K562 (cell line): Measurements from ENCODE around the gene JADE2.

ENCODE experiments used
- CREB1 ChIP-seq, 2 experiments: sonication (generic) in 1 of 2; formaldehyde crosslinking in 1 of 2; IDR thresholded peaks; 2 replicates each; pipeline versions ENCODE4 v1.6.1 to v1.8.0; 2012 to 2022; ENCODE audit warnings: inconsistent platforms in 1 of 2, mild to moderate bottlenecking in 1 of 2, missing genetic modification reagents in 1 of 2, moderate library complexity in 1 of 2
- ESRRA ChIP-seq: fragments of 450-650 bp; IDR thresholded peaks from 2 replicates; pipeline ENCODE4 v1.6.1; 2014; ENCODE audit warnings: low read depth, mild to moderate bottlenecking, moderate library complexity, borderline replicate concordance
- KLF1 ChIP-seq: fragments of 450-650 bp; IDR thresholded peaks from 2 replicates; pipeline ENCODE4 v1.6.1; 2016; ENCODE audit warnings: missing genetic modification characterization, missing compliant biosample characterization
- MAFF ChIP-seq: IDR thresholded peaks from 2 replicates; pipeline ENCODE4 v1.6.1; 2012; ENCODE audit warnings: low read length, improper control_type of control experiment
- MAX ChIP-seq: sonication (generic); formaldehyde crosslinking; IDR thresholded peaks from 2 replicates; pipeline ENCODE4 v1.9.0; 2022; ENCODE audit warnings: mild to moderate bottlenecking, missing genetic modification reagents
- SOX6 ChIP-seq: fragments of 450-650 bp; IDR thresholded peaks from 2 replicates; pipeline ENCODE4 v1.6.1; 2014; ENCODE audit warnings: mild to moderate bottlenecking
- TRIM28 ChIP-seq: fragments of 450-650 bp; IDR thresholded peaks from 2 replicates; pipeline ENCODE4 v1.6.1; 2017
- ZFPM2 ChIP-seq: fragments of 250-450 bp; sonication (Bioruptor Pico); IDR thresholded peaks from 2 replicates; pipeline ENCODE4 v1.5.1; 2022; ENCODE audit warnings: mild to moderate bottlenecking
- TF ChIP-seq, protein P1 (sequence below), 3 experiments: IDR thresholded peaks in 2 of 3; conservative IDR thresholded peaks in 1 of 3; 2 replicates each; pipeline ENCODE4 v1.5.1; 2011 to 2012; ENCODE audit warnings: low read length in 3 of 3, mild to moderate bottlenecking in 3 of 3, control low read depth in 2 of 3, improper control_type of control experiment in 1 of 3, inconsistent platforms in 1 of 3, low read depth in 1 of 3, mixed read lengths in 1 of 3, moderate library complexity in 1 of 3; ENCODE audit not compliant: insufficient read depth in 2 of 3

GRCh38 chr5:134530301-134531077 is 5.0 kb downstream of the JADE2 start:
- no peak for TF ChIP-seq TRIM28
- no peak for TF ChIP-seq CREB1 (IDR thresholded peaks at IDR 0.05)
- no peak for TF ChIP-seq CREB1 (CRISPR knock-in tag; IDR thresholded peaks at IDR 0.05)
- no peak for TF ChIP-seq MAX (CRISPR knock-in tag)
- TF ChIP-seq, protein P1, sequence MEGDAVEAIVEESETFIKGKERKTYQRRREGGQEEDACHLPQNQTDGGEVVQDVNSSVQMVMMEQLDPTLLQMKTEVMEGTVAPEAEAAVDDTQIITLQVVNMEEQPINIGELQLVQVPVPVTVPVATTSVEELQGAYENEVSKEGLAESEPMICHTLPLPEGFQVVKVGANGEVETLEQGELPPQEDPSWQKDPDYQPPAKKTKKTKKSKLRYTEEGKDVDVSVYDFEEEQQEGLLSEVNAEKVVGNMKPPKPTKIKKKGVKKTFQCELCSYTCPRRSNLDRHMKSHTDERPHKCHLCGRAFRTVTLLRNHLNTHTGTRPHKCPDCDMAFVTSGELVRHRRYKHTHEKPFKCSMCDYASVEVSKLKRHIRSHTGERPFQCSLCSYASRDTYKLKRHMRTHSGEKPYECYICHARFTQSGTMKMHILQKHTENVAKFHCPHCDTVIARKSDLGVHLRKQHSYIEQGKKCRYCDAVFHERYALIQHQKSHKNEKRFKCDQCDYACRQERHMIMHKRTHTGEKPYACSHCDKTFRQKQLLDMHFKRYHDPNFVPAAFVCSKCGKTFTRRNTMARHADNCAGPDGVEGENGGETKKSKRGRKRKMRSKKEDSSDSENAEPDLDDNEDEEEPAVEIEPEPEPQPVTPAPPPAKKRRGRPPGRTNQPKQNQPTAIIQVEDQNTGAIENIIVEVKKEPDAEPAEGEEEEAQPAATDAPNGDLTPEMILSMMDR (IDR thresholded peaks at IDR 0.05 in 2 of 3, conservative IDR thresholded peaks at IDR 0.05 in 1 of 3; ENCODE audit: insufficient read depth in 2 of 3, low read depth in 1 of 3, low read length in 3 of 3), result no peak
- no peak for TF ChIP-seq MAFF
- TF ChIP-seq KLF1 (tag), result no peak
- no peak for TF ChIP-seq ZFPM2
- TF ChIP-seq SOX6, result no peak
- TF ChIP-seq ESRRA, result no peak
